DLD1 (cell line): Measurements from ENCODE around the gene TOR4A.
"Not testable (repeated sequence)": the region's sequence is repeated elsewhere in the genome, so short reads cannot be mapped to it uniquely, and the experiment has no call there.

Experiments
- in situ Hi-C: cut with HindIII; loops from 2 replicates; pipeline ENCODE4 v1.10.0; 2017; ENCODE audit warnings: low sequenced_read_pairs

The TOR4A gene

GRCh38 chr9:137315581-137316011 is 38.1 kb downstream of the TOR4A start:
- in situ Hi-C loops = no loop called here

- in situ Hi-C loops = no loop called here
Measured at GRCh38 chr9:137316012-137316981, 38.8 kb downstream of the TOR4A start.

GRCh38 chr9:137317021-137317717 is 39.6 kb downstream of the TOR4A start:
- in situ Hi-C loops = no loop called here

GRCh38 chr9:137317718-137318511 is 40.4 kb downstream of the TOR4A start:
- in situ Hi-C loops = no loop called here

- in situ Hi-C loops = no loop called here
Measured at GRCh38 chr9:137318602-137319001, 41.1 kb downstream of the TOR4A start.

GRCh38 chr9:137319011-137319738 is 41.6 kb downstream of the TOR4A start:
- in situ Hi-C loops = no loop called here

GRCh38 chr9:137319739-137320551 is 42.4 kb downstream of the TOR4A start:
- in situ Hi-C loops = no loop called here

GRCh38 chr9:137320555-137321384 is 43.2 kb downstream of the TOR4A start:
- in situ Hi-C loops = no loop called here

- in situ Hi-C loops = no loop called here
Measured at GRCh38 chr9:137321726-137322361, 44.3 kb downstream of the TOR4A start.

- in situ Hi-C loops = no loop called here
Measured at GRCh38 chr9:137323531-137324331, 46.2 kb downstream of the TOR4A start.

GRCh38 chr9:137325124-137325523 is 47.6 kb downstream of the TOR4A start:
- in situ Hi-C loops = no loop called here

GRCh38 chr9:137325799-137326198 is 48.3 kb downstream of the TOR4A start:
- in situ Hi-C loops = no loop called here

- in situ Hi-C loops = no loop called here
Measured at GRCh38 chr9:137326445-137327065, 49.0 kb downstream of the TOR4A start.

- in situ Hi-C loops = not testable (repeated sequence)
Measured at GRCh38 chr9:137327641-137328550, 50.4 kb downstream of the TOR4A start.

GRCh38 chr9:137329590-137329989 is 52.1 kb downstream of the TOR4A start:
- in situ Hi-C loops = not testable (repeated sequence)

- in situ Hi-C loops = no loop called here
Measured at GRCh38 chr9:137330689-137331088, 53.2 kb downstream of the TOR4A start.
